A549 (cell line): ENCODE data around the gene CACNB3. TPM values are rescaled to one million over a fixed set of nuclear protein-coding genes. Genes with fewer than 3 reads are reported as not detected.
"Not testable (repeated sequence)": the region's sequence is repeated elsewhere in the genome, so short reads cannot be mapped to it uniquely, and the experiment has no call there.

ENCODE experiments used
- ATAC-seq, 2 experiments: fragments of 200-7000 bp in 1 of 2; fragments of >200 bp in 1 of 2; cut with Nextera tagmentation in 1 of 2; cut with Tn5 transposase in 1 of 2; 3 replicates each; pipeline versions ENCODE4 v1.8.0 to v1.9.1; 2018 to 2020; ENCODE audit warnings: mild to moderate bottlenecking in 1 of 2, moderate library complexity in 1 of 2
- CTCF ChIA-PET: fragments of 300-600 bp; sonication (Branson Sonifier 250); formaldehyde crosslinking; extraction: SDS; loops from one replicate; lab custom pipeline; 2021; ENCODE audit warnings: antibody characterized with exemption, inconsistent platforms; lab: Yijun Ruan, JAX
- POLR2A ChIA-PET: fragments of 350-600 bp; formaldehyde crosslinking; extraction: SDS; loops from one replicate; lab custom pipeline; 2021; ENCODE audit warnings: antibody characterized with exemption, inconsistent platforms; lab: Yijun Ruan, JAX
- DNase-seq, 2 experiments: peaks; one replicate each; pipeline versions ENCODE4 v3.0.0 to v3.0.0-alpha.2; 2011 to 2016; ENCODE audit warnings: low read depth in 1 of 2, low spot score in 1 of 2
- FAIRE-seq: peaks from 2 replicates; lab custom pipeline; 2011; peaks lifted over from hg19 to GRCh38; lab: Jason Lieb, UNC
- H3K27ac ChIP-seq, 2 experiments: fragments of >200 bp; sonication (Bioruptor Twin); formaldehyde crosslinking; 3 replicates each; pipeline ENCODE4 v1.5.1; 2016 to 2017
- H3K4me1 ChIP-seq: fragments of >200 bp; sonication (Bioruptor Twin); formaldehyde crosslinking; 3 replicates; pipeline ENCODE4 v1.6.1; 2016
- H3K4me2 ChIP-seq: fragments of >200 bp; sonication (Bioruptor Twin); formaldehyde crosslinking; 3 replicates; pipeline ENCODE4 v1.6.1; 2016
- H3K4me3 ChIP-seq: fragments of >200 bp; sonication (Bioruptor Twin); formaldehyde crosslinking; 3 replicates; pipeline ENCODE4 v1.5.1; 2016
- H3K9me3 ChIP-seq: fragments of >200 bp; sonication (Bioruptor Twin); formaldehyde crosslinking; 3 replicates; pipeline ENCODE4 v1.6.1; 2016
- CBX8 ChIP-seq: fragments of 200-600 bp; sonication (generic); IDR thresholded peaks from 2 replicates; pipeline ENCODE4 v1.6.1; 2016
- CEBPB ChIP-seq, 2 experiments: fragments of >200 bp in 1 of 2; sonication (Bioruptor Twin) in 1 of 2; formaldehyde crosslinking in 1 of 2; IDR thresholded peaks; 2 replicates each; pipeline ENCODE4 v1.6.1; 2012 to 2016
- EP300 ChIP-seq, 2 experiments: fragments of >200 bp; sonication (Bioruptor Twin); formaldehyde crosslinking; IDR thresholded peaks; 2 replicates in 1 of 2; 3 replicates in 1 of 2; pipeline ENCODE4 v1.6.1; 2016 to 2017
- ESRRA ChIP-seq: fragments of 150-350 bp; IDR thresholded peaks from 2 replicates; pipeline ENCODE4 v1.6.1; 2014; ENCODE audit warnings: mild to moderate bottlenecking, low read length, borderline replicate concordance
- FOSB ChIP-seq: fragments of 250-450 bp; sonication (Bioruptor Pico); IDR thresholded peaks from 2 replicates; pipeline ENCODE4 v1.5.0; 2020; ENCODE audit warnings: mild to moderate bottlenecking, moderate library complexity
- FOXS1 ChIP-seq: fragments of 250-450 bp; sonication (Bioruptor Pico); IDR thresholded peaks from 2 replicates; pipeline ENCODE4 v1.5.0; 2020; ENCODE audit warnings: mild to moderate bottlenecking, moderate library complexity
- GATA3 ChIP-seq: IDR thresholded peaks from 2 replicates; pipeline ENCODE4 v1.6.1; 2012; ENCODE audit warnings: borderline replicate concordance
- HOXB13 ChIP-seq: fragments of 250-450 bp; sonication (Bioruptor Pico); IDR thresholded peaks from 2 replicates; pipeline ENCODE4 v1.5.0; 2020; ENCODE audit warnings: low read depth, mild to moderate bottlenecking, moderate library complexity
- KDM1A ChIP-seq: fragments of 200-600 bp; sonication (generic); IDR thresholded peaks from 2 replicates; pipeline ENCODE4 v1.6.1; 2016; ENCODE audit warnings: low read depth, mild to moderate bottlenecking
- MAFK ChIP-seq: fragments of 450-650 bp; IDR thresholded peaks from 2 replicates; pipeline ENCODE4 v1.6.1; 2014; ENCODE audit not compliant: partially characterized antibody
- MYC ChIP-seq: IDR thresholded peaks from 2 replicates; pipeline ENCODE4 v1.6.1; 2012; ENCODE audit warnings: mild to moderate bottlenecking, inconsistent platforms, low read length, improper control_type of control experiment, borderline replicate concordance
- NR3C1 ChIP-seq: fragments of >200 bp; sonication (Bioruptor Twin); formaldehyde crosslinking; IDR thresholded peaks from 3 replicates; pipeline ENCODE4 v1.6.1; 2017
- PHF8 ChIP-seq: fragments of 200-600 bp; sonication (generic); IDR thresholded peaks from 2 replicates; pipeline ENCODE4 v1.6.1; 2016; ENCODE audit warnings: low read depth, mild to moderate bottlenecking, antibody characterized with exemption, moderate library complexity, borderline replicate concordance
- POLR2A ChIP-seq: IDR thresholded peaks from 2 replicates; pipeline ENCODE4 v1.6.1; 2012; ENCODE audit warnings: mild to moderate bottlenecking, low read length
- RNF2 ChIP-seq: fragments of 200-600 bp; sonication (generic); IDR thresholded peaks from 2 replicates; pipeline ENCODE4 v1.6.1; 2016; ENCODE audit warnings: low read depth, mild to moderate bottlenecking, antibody characterized with exemption, moderate library complexity, borderline replicate concordance
- SREBF2 ChIP-seq: fragments of 450-650 bp; IDR thresholded peaks from 2 replicates; pipeline ENCODE4 v1.6.1; 2014; ENCODE audit warnings: mild to moderate bottlenecking, moderate library complexity
- TP53 ChIP-seq: fragments of 250-450 bp; sonication (Bioruptor Pico); IDR thresholded peaks from 2 replicates; pipeline ENCODE4 v1.5.0; 2021; ENCODE audit warnings: mild to moderate bottlenecking, moderate library complexity
- ZC3H11A ChIP-seq: fragments of 450-650 bp; IDR thresholded peaks from 2 replicates; pipeline ENCODE4 v1.6.1; 2014; ENCODE audit warnings: antibody characterized with exemption, mild to moderate bottlenecking
- ZSCAN20 ChIP-seq: fragments of 250-450 bp; sonication (Bioruptor Pico); IDR thresholded peaks from 2 replicates; pipeline ENCODE4 v1.8.0; 2022; ENCODE audit warnings: mild to moderate bottlenecking, moderate library complexity
- WGBS: methylation state at CpG from one replicate; pipeline ENCODE4 v1.1.6; 2017; ENCODE audit errors: missing lambda C conversion rate; 5-methylcytosine and 5-hydroxymethylcytosine counted together
- polyA plus RNA-seq, 4 experiments: library from polyadenylated mRNA; depleted of rRNA in 3 of 4; stranded (reverse); fragments of >200 nt; fragmentation: RNase III in 1 of 4; extraction: RNeasy Plus Mini Kit Qiagen cat#74134 plus additional on column Dnase treatment in 1 of 4; gene quantifications; 2 replicates in 3 of 4; 3 replicates in 1 of 4; pipeline ENCODE4 v1.2.3, GENCODE V29; 2011 to 2017
- TF ChIP-seq, protein P1 (sequence below): fragments of >200 bp; sonication (Bioruptor Twin); formaldehyde crosslinking; IDR thresholded peaks from 3 replicates; pipeline ENCODE4 v1.5.1; 2016

CACNB3 gene
- polyA plus RNA-seq, 2 of the 4 experiments (the other 2 are of a cell fraction): 12.9 to 23.9 TPM

DNA sequence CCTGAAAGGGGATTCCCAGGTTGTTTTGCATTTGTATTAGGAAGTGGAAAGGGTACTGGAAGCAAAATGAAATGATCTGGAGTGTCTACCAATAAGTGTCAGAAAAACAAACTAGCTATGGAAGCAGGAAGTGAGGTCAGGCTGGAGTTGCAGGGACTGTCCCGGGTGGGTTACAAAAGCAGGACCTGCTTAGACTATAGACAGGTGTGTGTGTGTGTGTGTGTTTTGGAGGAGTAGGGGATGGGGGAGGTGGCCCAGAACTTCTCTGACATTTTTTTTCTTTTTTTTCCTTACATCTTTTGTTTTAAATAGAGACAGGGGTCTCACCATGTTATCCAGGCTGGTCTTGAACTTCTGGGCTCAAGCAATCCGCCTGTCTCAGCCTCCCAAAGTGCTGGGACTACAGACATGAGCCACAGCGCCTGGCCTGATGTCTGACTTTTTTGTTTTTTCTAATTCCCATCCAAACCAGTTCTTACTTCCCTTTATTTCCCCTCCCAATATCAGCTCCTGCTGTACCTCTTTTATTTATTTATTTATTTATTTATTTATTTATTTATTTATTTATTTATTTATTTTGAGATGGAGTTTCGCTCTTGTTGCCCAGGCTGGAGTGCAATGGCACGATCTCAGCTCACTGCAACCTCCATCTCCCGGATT lies 47.9 kb downstream of the CACNB3 start:
- Histone ChIP-seq H3K4me2 (peak overlapping the region; percentile 84), H3K4me3 (peak overlapping the region; percentile 68), H3K4me1 (peaks cover 63% of the 10 kb centered on the region), H3K9me3 (no peaks in the 10 kb centered on the region), H3K27ac (peak overlapping the region; percentile 83 to 86)
- TF ChIP-seq FOSB (CRISPR knock-in tag) (peak; percentile 45; the same call in 1 of the 2 replicates), CBX8 (no peak), ZC3H11A (peak; percentile 100)
- CTCF ChIA-PET: interaction anchor here (0.6 to 33.1 kb wide), 8 partner anchors 4 to 128 kb away, joined by 3 to 1365 read pairs (median 4); partner anchors contain the start of genes DDX23, FKBP11 and RND1
- peak; percentile 39 to 53 for ATAC-seq
- WGBS: 52% methylated on average over 6 of the region's 6 CpGs
- no peak for DNase-seq
- FAIRE-seq: no peak
- POLR2A ChIA-PET: interaction anchor here (0.6 to 5.5 kb wide), 24 partner anchors 9 to 264 kb away, joined by 3 to 157 read pairs (median 6); partner anchors contain the start of genes ARF3, DDX23 and FKBP11

DNA sequence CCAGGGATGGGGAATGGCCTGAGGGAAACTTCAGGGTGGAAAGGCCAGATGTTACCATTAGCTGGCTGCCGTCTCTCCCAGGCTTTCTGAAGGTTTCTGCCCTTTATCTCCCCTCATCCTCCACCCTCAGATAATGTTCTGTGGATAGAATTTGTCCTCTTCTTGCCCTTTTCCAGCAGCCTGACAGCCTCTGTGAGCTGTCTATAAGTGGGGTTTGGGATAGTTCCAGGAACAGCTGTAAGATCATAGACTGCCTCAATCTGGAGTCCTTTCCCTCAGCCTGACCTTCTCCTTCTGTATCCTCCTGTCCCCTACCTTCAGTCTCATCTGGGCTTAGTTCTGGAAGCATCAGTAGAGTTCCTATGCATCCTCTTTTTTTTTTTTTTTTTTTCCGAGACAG lies 50.2 kb downstream of the CACNB3 start:
- Histone ChIP-seq H3K9me3 (no peaks in the 10 kb centered on the region), H3K4me1 (peaks cover 40% of the 10 kb centered on the region), H3K27ac (peak overlapping the region; percentile 85 to 86), H3K4me3 (no peak overlapping the region), H3K4me2 (peak overlapping the region; percentile 16; the same call in 1 of the 3 replicates)
- DNase-seq: no peak
- TF ChIP-seq CEBPB (IDR thresholded peaks at IDR 0.05): no peak
- no peak for TF ChIP-seq TP53 (CRISPR knock-in tag)
- TF ChIP-seq PHF8: no peak
- no peak for TF ChIP-seq FOXS1 (CRISPR knock-in tag)
- TF ChIP-seq POLR2A: no peak
- no peak for TF ChIP-seq MAFK
- no peak for TF ChIP-seq NR3C1
- TF ChIP-seq SREBF2: no peak
- no peak for TF ChIP-seq EP300 (IDR thresholded peaks at IDR 0.05)
- TF ChIP-seq RNF2: no peak
- no peak for ATAC-seq
- WGBS: 63% methylated on average over 2 of the region's 2 CpGs
- POLR2A ChIA-PET: interaction anchor here (5.3 to 5.5 kb wide), 3 partner anchors 13 to 21 kb away, joined by 63 to 157 read pairs (median 126); partner anchors contain the start of gene DDX23
- CTCF ChIA-PET: interaction anchor here (0.7 to 33.1 kb wide), 9 partner anchors 7 to 250 kb away, joined by 3 to 1365 read pairs (median 6); partner anchors contain the start of genes DDX23, FKBP11, RND1 and WNT1
- FAIRE-seq: no peak

DNA sequence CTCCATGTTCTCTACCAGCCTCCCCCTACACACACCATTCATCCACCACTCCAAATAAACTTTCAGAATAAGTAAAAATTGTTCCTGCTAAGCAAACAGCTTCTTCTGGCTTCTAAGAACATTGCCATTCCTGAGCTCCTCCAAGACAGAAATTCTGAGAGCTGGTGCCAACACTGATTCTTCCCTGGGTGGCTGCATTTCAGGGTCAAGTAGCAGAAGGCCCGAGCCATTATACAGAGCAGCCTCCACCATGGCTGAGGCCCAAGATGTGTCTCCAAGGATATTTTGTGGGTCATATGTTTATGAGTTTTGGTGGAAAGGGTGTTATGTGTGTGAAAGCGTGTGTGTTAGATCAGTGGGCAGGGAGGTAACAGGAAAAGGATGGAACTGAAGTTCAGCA lies 50.9 kb downstream of the CACNB3 start:
- POLR2A ChIA-PET: no interaction called here

DNA sequence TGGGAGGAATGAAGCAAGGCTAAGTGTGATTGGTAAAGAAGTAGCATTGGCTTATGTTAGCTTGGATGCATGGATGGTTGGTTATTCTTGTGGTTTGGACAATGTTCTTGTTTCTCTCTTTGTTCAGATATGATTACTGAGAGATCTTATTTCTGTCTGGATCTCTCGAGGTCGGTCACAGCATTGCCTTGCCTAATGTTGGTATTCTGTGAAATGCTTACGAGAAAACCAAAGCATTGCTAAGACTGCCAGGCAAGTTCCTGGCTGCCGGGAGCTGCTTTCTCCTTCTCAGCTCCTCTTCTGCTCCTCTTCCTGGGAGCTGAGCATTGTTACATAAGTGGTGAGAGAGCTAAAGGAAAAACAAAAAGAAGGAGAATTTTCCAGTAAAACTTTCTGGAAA lies 54.8 kb downstream of the CACNB3 start:
- H3K27ac ChIP-seq: peak overlapping the region in 1 of 2 experiments; percentile 57; a peak in 2 of 6 replicates
- no peak overlapping the region for H3K4me3 ChIP-seq
- DNase-seq (no peak), ATAC-seq (no peak)
- POLR2A ChIA-PET: interaction anchor here (0.7 to 3.4 kb wide), 2 partner anchors 8 to 43 kb away, joined by 3 to 20 read pairs; partner anchors contain the start of gene RND1
- CTCF ChIA-PET: interaction anchor here (1.0 to 33.1 kb wide), 7 partner anchors 3 to 115 kb away, joined by 3 to 1365 read pairs (median 8); partner anchors contain the start of genes DDX23 and RND1
- H3K4me2 ChIP-seq: no peak overlapping the region
- TF ChIP-seq NR3C1 (no peak), CBX8 (no peak), FOXS1 (CRISPR knock-in tag) (no peak)
- TF ChIP-seq, protein P1, sequence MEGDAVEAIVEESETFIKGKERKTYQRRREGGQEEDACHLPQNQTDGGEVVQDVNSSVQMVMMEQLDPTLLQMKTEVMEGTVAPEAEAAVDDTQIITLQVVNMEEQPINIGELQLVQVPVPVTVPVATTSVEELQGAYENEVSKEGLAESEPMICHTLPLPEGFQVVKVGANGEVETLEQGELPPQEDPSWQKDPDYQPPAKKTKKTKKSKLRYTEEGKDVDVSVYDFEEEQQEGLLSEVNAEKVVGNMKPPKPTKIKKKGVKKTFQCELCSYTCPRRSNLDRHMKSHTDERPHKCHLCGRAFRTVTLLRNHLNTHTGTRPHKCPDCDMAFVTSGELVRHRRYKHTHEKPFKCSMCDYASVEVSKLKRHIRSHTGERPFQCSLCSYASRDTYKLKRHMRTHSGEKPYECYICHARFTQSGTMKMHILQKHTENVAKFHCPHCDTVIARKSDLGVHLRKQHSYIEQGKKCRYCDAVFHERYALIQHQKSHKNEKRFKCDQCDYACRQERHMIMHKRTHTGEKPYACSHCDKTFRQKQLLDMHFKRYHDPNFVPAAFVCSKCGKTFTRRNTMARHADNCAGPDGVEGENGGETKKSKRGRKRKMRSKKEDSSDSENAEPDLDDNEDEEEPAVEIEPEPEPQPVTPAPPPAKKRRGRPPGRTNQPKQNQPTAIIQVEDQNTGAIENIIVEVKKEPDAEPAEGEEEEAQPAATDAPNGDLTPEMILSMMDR: no peak
- TF ChIP-seq, all 56 proteins: peak for 0
- Histone ChIP-seq H3K9me3 (no peaks in the 10 kb centered on the region), H3K4me1 (peaks cover 24% of the 10 kb centered on the region)
- whole genome bisulfite sequencing: 88% methylated on average over 4 of the region's 4 CpGs
- FAIRE-seq: no peak

More for the DNA sequence above, 50.9 kb downstream of the CACNB3 start:
- DNase-seq (no peak), FAIRE-seq (no peak), ATAC-seq (no peak)
- WGBS: 77% methylated on average over 2 of the region's 2 CpGs
- peak overlapping the region; percentile 85 to 86 for H3K27ac ChIP-seq
- H3K4me3 ChIP-seq: no peak overlapping the region
- H3K4me1 ChIP-seq: peaks cover 33% of the 10 kb centered on the region
- CTCF ChIA-PET: interaction anchor here (0.7 to 33.1 kb wide), 9 partner anchors 7 to 250 kb away, joined by 3 to 1365 read pairs (median 6); partner anchors contain the start of genes DDX23, FKBP11, RND1 and WNT1
- H3K4me2 ChIP-seq: no peak overlapping the region
- no peaks in the 10 kb centered on the region for H3K9me3 ChIP-seq
- TF ChIP-seq ZSCAN20 (CRISPR knock-in tag): no peak
- TF ChIP-seq MYC: no peak
- TF ChIP-seq KDM1A: no peak
- TF ChIP-seq FOSB (CRISPR knock-in tag): no peak
- TF ChIP-seq HOXB13 (CRISPR knock-in tag): no peak
- no peak for TF ChIP-seq GATA3
- TF ChIP-seq SREBF2: no peak
- TF ChIP-seq ESRRA: no peak

DNA sequence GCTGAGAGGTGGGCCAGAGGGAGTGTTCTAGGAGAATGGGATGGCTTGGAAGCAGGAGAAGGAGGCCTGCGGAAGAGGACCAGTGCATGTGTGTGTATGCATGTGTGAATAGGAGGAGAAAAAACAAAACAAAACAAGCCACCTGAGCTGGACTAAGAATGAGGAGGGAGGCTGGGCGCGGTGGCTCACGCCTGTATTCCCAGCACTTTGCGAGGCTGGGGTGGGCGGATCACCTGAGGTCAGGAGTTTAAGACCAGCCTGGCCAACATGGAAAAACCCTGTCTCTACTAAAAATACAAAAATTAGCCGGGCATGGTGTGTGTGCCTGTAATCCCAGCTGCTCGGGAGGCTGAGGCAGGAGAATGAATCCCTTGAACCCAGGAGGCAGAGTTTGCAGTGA lies 55.2 kb downstream of the CACNB3 start:
- CTCF ChIA-PET: interaction anchor here (1.5 to 33.1 kb wide), 5 partner anchors 3 to 62 kb away, joined by 6 to 1365 read pairs (median 11); partner anchors contain the start of genes DDX23 and RND1
- POLR2A ChIA-PET: interaction anchor here (3.4 kb wide), 1 partner anchor 8 kb away, joined by 20 read pairs; the partner anchor contains the start of gene RND1
- H3K4me2 ChIP-seq, FAIRE-seq, ATAC-seq, H3K4me3 ChIP-seq, DNase-seq, H3K9me3 ChIP-seq: not testable (repeated sequence)
- H3K27ac ChIP-seq: peak overlapping the region in 1 of 2 experiments; percentile 57; a peak in 2 of 6 replicates
- H3K4me1 ChIP-seq: peaks cover 20% of the 10 kb centered on the region
- WGBS: 80% methylated on average over 8 of the region's 8 CpGs
